Activated gamma-delta T cell (primary cell): ENCODE data around the gene EPS8.
"Not testable (repeated sequence)": the region's sequence is repeated elsewhere in the genome, so short reads cannot be mapped to it uniquely, and the experiment has no call there.

Experiments used
- DNase-seq: peaks from one replicate; lab custom pipeline; 2025; lab: John Stamatoyannopoulos, UW

EPS8 gene

GRCh38 chr12:15797818-15798217 is 8.6 kb upstream of the EPS8 start:
- DNase-seq: no peak

GRCh38 chr12:15796493-15797141 is 7.4 kb upstream of the EPS8 start:
- no peak for DNase-seq

- DNase-seq: no peak
Observed at GRCh38 chr12:15794836-15795235, 5.6 kb upstream of the EPS8 start.

GRCh38 chr12:15794196-15794595 is 5.0 kb upstream of the EPS8 start:
- DNase-seq: no peak

GRCh38 chr12:15788233-15789219 is 662 bp downstream of the EPS8 start:
- DNase-seq: no peak

GRCh38 chr12:15787778-15788177 is 1.4 kb downstream of the EPS8 start:
- no peak for DNase-seq

- no peak for DNase-seq
Observed at GRCh38 chr12:15786772-15787171, 2.4 kb downstream of the EPS8 start.

- no peak for DNase-seq
Observed at GRCh38 chr12:15783288-15783687, 5.9 kb downstream of the EPS8 start.

GRCh38 chr12:15782667-15783066 is 6.5 kb downstream of the EPS8 start:
- no peak for DNase-seq

- no peak for DNase-seq
Observed at GRCh38 chr12:15779925-15780324, 9.3 kb downstream of the EPS8 start.

- DNase-seq: no peak
Observed at GRCh38 chr12:15778126-15778525, 11.1 kb downstream of the EPS8 start.

- no peak for DNase-seq
Observed at GRCh38 chr12:15777355-15778012, 11.7 kb downstream of the EPS8 start.

GRCh38 chr12:15776532-15776931 is 12.7 kb downstream of the EPS8 start:
- no peak for DNase-seq

GRCh38 chr12:15774819-15775218 is 14.4 kb downstream of the EPS8 start:
- no peak for DNase-seq

GRCh38 chr12:15772405-15773018 is 16.7 kb downstream of the EPS8 start:
- DNase-seq: no peak

- DNase-seq: no peak
Observed at GRCh38 chr12:15770581-15770980, 18.6 kb downstream of the EPS8 start.

GRCh38 chr12:15770021-15770420 is 19.2 kb downstream of the EPS8 start:
- no peak for DNase-seq

- DNase-seq: no peak
Observed at GRCh38 chr12:15769586-15769985, 19.6 kb downstream of the EPS8 start.

GRCh38 chr12:15767301-15767700 is 21.9 kb downstream of the EPS8 start:
- no peak for DNase-seq

- DNase-seq: no peak
Observed at GRCh38 chr12:15763328-15763727, 25.9 kb downstream of the EPS8 start.

GRCh38 chr12:15762162-15762561 is 27.0 kb downstream of the EPS8 start:
- not testable (repeated sequence) for DNase-seq
